ENCODE results near the gene NEK11.

NEK11 gene

GRCh38 chr3:131007782-131008181, 18.9 kb upstream of the NEK11 start:
- Histone ChIP-seq H3K9me3 (ENCODE audit: control insufficient read depth, insufficient read depth, low read length) (no peaks in the 10 kb centered on the region), H3K4me1 (ENCODE audit: control insufficient read depth, insufficient read depth, low read length) (no peaks in the 10 kb centered on the region), H3K4me3 (ENCODE audit: low read depth, low read length) (no peak overlapping the region), H3K27me3 (ENCODE audit: control insufficient read depth, insufficient read depth, low read length) (no peaks in the 10 kb centered on the region), H3K36me3 (ENCODE audit: control insufficient read depth, insufficient read depth, low read length) (peaks cover 35% of the 10 kb centered on the region), H3K27ac (ENCODE audit: low read depth, low read length) (no peak overlapping the region), H3K9ac (ENCODE audit: low read depth, low read length) (no peak overlapping the region)

DNA sequence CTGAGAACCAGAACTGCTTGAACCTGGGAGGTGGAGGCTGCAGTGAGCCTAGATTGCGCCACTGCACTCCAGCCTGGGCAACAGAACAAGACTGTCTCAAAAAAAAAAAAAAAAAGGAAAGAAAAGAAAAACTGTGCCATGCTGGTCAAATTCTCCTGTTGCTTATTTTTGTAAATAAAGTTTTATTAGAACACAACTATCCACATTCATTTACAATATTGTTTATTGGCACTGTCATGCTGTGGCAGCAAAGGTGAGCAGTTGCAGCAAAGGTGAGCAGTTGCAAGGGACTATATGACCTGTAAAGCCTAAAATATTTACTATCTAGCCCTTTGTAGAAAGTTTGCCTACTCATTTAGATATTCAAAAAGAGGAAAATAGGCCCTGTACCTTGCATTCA, 18.4 kb upstream of the NEK11 start:
- peaks cover 32% of the 10 kb centered on the region for H3K36me3 ChIP-seq (ENCODE audit: control insufficient read depth, insufficient read depth, low read length)

DNA sequence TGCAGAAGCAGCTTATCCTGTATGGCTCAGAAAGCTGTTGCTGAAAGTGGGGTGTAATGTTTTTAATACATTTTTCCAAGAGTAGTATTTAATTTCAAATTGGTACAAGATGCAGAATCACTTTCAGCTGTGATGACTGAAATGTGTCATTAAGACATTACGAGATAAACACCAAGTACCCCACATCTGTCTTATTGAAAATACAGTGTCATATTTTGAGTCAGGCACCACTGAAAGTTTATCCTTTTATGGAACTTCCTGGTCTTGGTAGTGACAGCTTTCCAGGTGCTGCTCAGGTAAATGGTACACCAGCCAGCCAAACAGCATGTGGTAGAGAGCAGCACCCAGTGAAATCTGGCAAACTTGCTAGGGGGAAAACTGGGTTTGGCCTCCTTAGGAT, 17.0 kb upstream of the NEK11 start:
- Histone ChIP-seq H3K27ac (ENCODE audit: low read depth, low read length) (no peak overlapping the region), H3K27me3 (ENCODE audit: control insufficient read depth, insufficient read depth, low read length) (no peaks in the 10 kb centered on the region)

More for the DNA sequence above, 18.4 kb upstream of the NEK11 start:
- Histone ChIP-seq H3K27ac (ENCODE audit: low read depth, low read length) (no peak overlapping the region), H3K27me3 (ENCODE audit: control insufficient read depth, insufficient read depth, low read length) (no peaks in the 10 kb centered on the region), H3K9me3 (ENCODE audit: control insufficient read depth, insufficient read depth, low read length) (no peaks in the 10 kb centered on the region), H3K4me1 (ENCODE audit: control insufficient read depth, insufficient read depth, low read length) (no peaks in the 10 kb centered on the region), H3K4me3 (ENCODE audit: low read depth, low read length) (no peak overlapping the region), H3K9ac (ENCODE audit: low read depth, low read length) (no peak overlapping the region)

DNA sequence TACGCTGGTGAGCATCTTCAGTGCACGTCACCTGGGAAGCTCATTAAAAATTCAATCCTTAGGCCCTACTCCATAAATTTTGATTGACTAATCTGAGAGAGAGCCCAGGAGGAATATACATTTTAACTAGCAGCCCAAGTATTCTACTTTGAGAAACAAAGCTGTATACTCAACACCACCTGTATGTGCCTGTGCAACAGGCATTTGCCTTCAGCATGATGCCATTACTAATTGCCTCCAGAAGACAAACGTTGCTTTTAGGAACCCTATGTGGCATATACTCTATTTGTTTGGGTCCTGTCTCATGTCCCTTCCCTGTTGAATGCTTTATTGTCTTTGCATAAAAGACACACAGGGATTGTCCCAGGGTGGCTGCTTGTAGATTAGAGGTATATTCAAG, 7.7 kb upstream of the NEK11 start:
- H3K27ac ChIP-seq (ENCODE audit: low read depth, low read length) = no peak overlapping the region
- H3K4me3 ChIP-seq (ENCODE audit: low read depth, low read length) = no peak overlapping the region
- H3K9ac ChIP-seq (ENCODE audit: low read depth, low read length) = no peak overlapping the region
- H3K36me3 ChIP-seq (ENCODE audit: control insufficient read depth, insufficient read depth, low read length) = peaks cover 41% of the 10 kb centered on the region
- H3K4me1 ChIP-seq (ENCODE audit: control insufficient read depth, insufficient read depth, low read length) = no peaks in the 10 kb centered on the region
- no peaks in the 10 kb centered on the region for H3K9me3 ChIP-seq (ENCODE audit: control insufficient read depth, insufficient read depth, low read length)
- H3K27me3 ChIP-seq (ENCODE audit: control insufficient read depth, insufficient read depth, low read length) = no peaks in the 10 kb centered on the region

More for the DNA sequence above, 17.0 kb upstream of the NEK11 start:
- Histone ChIP-seq H3K9me3 (ENCODE audit: control insufficient read depth, insufficient read depth, low read length) (no peaks in the 10 kb centered on the region), H3K36me3 (ENCODE audit: control insufficient read depth, insufficient read depth, low read length) (peaks cover 40% of the 10 kb centered on the region), H3K9ac (ENCODE audit: low read depth, low read length) (no peak overlapping the region), H3K4me1 (ENCODE audit: control insufficient read depth, insufficient read depth, low read length) (no peaks in the 10 kb centered on the region), H3K4me3 (ENCODE audit: low read depth, low read length) (no peak overlapping the region)

DNA sequence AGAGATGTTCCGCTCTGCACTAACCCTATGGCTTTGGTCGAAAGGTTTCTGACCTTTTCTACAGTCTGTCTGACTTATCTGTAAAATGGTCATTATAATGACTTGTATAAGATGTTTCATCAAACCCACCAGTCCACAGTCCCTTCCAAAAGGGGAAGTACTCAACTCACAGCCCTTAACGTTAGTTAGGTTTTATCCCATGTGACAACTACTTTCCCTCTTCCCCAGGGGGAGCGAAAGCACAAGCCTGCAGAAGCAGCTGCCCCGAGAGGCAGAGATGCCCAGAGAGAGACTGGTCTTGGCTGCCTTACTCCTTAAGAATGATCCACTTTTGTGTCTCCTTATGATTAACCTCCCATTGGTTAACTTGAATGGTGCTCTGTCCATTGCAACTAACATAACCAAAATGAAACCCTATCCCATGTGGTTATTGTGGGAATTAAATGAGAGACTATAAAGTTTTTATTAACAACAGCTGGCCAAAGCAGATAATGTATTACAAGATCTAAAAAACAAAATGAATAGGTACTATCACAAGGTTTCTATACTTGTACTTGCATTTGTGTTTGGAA, 6.5 kb upstream of the NEK11 start:
- no peak overlapping the region for H3K4me3 ChIP-seq (ENCODE audit: low read depth, low read length)

DNA sequence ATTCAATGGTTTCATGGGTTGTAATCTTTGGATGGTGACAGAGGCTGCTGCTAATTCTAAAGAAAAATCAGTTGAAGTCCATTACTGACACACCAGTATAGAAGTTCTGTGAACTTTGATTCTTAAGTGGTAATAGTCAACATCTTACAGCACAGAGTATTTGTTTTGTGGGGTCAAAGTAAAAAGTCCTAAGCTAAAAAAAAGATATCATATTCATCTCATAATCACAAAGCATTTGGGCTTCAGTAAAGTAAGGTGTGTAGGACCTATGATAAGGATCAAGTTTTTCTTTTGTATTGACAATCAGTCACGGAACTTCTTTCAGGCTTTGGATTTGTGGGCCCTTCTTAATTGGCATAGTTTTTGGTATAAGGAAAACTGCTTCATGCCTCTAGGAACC, 1.1 kb upstream of the NEK11 start:
- H3K27ac ChIP-seq (ENCODE audit: low read depth, low read length) = no peak overlapping the region
- peaks cover 11% of the 10 kb centered on the region; the same call in 1 of the 2 replicates for H3K36me3 ChIP-seq (ENCODE audit: control insufficient read depth, insufficient read depth, low read length)
- H3K27me3 ChIP-seq (ENCODE audit: control insufficient read depth, insufficient read depth, low read length) = no peaks in the 10 kb centered on the region
- H3K9me3 ChIP-seq (ENCODE audit: control insufficient read depth, insufficient read depth, low read length) = no peaks in the 10 kb centered on the region
- H3K4me3 ChIP-seq (ENCODE audit: low read depth, low read length) = peak overlapping the region; percentile 90
- H3K9ac ChIP-seq (ENCODE audit: low read depth, low read length) = no peak overlapping the region
- H3K4me1 ChIP-seq (ENCODE audit: control insufficient read depth, insufficient read depth, low read length) = 0 out of 2 replicates have a peak, but pooled peaks cover 3% of the 10 kb centered on the region

More for the DNA sequence above, 6.5 kb upstream of the NEK11 start:
- no peaks in the 10 kb centered on the region for H3K27me3 ChIP-seq (ENCODE audit: control insufficient read depth, insufficient read depth, low read length)
- no peaks in the 10 kb centered on the region for H3K9me3 ChIP-seq (ENCODE audit: control insufficient read depth, insufficient read depth, low read length)
- H3K27ac ChIP-seq (ENCODE audit: low read depth, low read length) = no peak overlapping the region
- H3K4me1 ChIP-seq (ENCODE audit: control insufficient read depth, insufficient read depth, low read length) = no peaks in the 10 kb centered on the region
- H3K36me3 ChIP-seq (ENCODE audit: control insufficient read depth, insufficient read depth, low read length) = peaks cover 38% of the 10 kb centered on the region
- H3K9ac ChIP-seq (ENCODE audit: low read depth, low read length) = no peak overlapping the region

GRCh38 chr3:131028844-131029243, 2.2 kb downstream of the NEK11 start:
- Histone ChIP-seq H3K36me3 (ENCODE audit: control insufficient read depth, insufficient read depth, low read length) (peaks cover 11% of the 10 kb centered on the region; the same call in 1 of the 2 replicates), H3K4me3 (ENCODE audit: low read depth, low read length) (no peak overlapping the region), H3K9me3 (ENCODE audit: control insufficient read depth, insufficient read depth, low read length) (no peaks in the 10 kb centered on the region), H3K9ac (ENCODE audit: low read depth, low read length) (no peak overlapping the region), H3K27me3 (ENCODE audit: control insufficient read depth, insufficient read depth, low read length) (no peaks in the 10 kb centered on the region), H3K27ac (ENCODE audit: low read depth, low read length) (no peak overlapping the region), H3K4me1 (ENCODE audit: control insufficient read depth, insufficient read depth, low read length) (0 out of 2 replicates have a peak, but pooled peaks cover 3% of the 10 kb centered on the region)

DNA sequence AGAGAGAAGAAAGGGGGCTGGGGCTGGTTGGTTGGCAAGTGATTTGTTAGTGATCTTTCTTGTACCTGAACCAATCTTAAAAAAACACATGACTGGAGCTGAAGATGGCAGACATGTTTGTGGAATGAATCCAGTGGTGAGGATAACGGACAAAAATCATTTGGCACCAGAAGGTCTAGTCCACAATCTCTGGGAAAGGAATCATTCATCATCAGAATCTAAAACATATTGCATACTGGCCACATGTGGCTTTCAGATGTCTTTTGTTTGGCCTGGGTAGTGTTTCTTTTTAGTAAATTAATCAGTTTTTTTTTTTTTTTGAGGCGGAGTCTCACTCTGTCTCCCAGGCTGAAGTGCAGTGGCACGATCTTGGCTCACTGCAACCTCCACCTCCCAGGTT, 5.0 kb downstream of the NEK11 start:
- H3K4me1 ChIP-seq (ENCODE audit: control insufficient read depth, insufficient read depth, low read length) = 0 out of 2 replicates have a peak, but pooled peaks cover 3% of the 10 kb centered on the region
- no peaks in the 10 kb centered on the region for H3K9me3 ChIP-seq (ENCODE audit: control insufficient read depth, insufficient read depth, low read length)
- H3K36me3 ChIP-seq (ENCODE audit: control insufficient read depth, insufficient read depth, low read length) = no peaks in the 10 kb centered on the region
- no peak overlapping the region for H3K4me3 ChIP-seq (ENCODE audit: low read depth, low read length)
- H3K27me3 ChIP-seq (ENCODE audit: control insufficient read depth, insufficient read depth, low read length) = no peaks in the 10 kb centered on the region
- no peak overlapping the region for H3K9ac ChIP-seq (ENCODE audit: low read depth, low read length)
- no peak overlapping the region for H3K27ac ChIP-seq (ENCODE audit: low read depth, low read length)

GRCh38 chr3:131033480-131034080, 6.9 kb downstream of the NEK11 start:
- Histone ChIP-seq H3K36me3 (ENCODE audit: control insufficient read depth, insufficient read depth, low read length) (no peaks in the 10 kb centered on the region), H3K4me1 (ENCODE audit: control insufficient read depth, insufficient read depth, low read length) (no peaks in the 10 kb centered on the region), H3K9me3 (ENCODE audit: control insufficient read depth, insufficient read depth, low read length) (no peaks in the 10 kb centered on the region), H3K27ac (ENCODE audit: low read depth, low read length) (no peak overlapping the region), H3K27me3 (ENCODE audit: control insufficient read depth, insufficient read depth, low read length) (no peaks in the 10 kb centered on the region), H3K9ac (ENCODE audit: low read depth, low read length) (no peak overlapping the region), H3K4me3 (ENCODE audit: low read depth, low read length) (no peak overlapping the region)

DNA sequence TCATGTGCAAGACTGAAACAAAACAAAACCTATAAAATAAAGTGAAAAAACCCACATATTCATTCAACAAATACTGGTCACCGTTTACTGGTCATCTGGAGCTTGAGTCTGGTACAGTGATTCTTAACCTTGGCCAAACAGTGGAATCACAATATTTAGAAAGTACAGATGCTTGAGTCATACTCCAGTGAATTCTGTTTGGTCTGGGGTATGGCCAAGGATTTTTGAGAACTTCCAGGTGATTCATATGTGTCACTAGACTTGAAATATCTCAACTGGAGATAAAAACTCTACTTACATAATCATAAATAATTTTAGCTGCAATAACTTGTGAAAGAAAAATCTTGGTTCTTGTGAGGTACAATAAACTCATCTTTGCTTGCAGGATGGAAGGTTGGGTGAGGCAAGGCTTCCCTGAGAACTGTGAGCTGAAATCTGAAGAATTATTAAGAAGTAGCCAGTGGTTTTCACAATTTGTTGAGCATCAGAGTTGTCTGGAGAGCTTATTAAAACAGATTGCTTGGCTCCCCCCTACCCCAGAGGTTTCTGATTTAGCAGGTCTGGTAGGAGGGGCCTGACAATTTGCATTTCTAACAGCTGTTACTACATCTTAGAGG, 9.6 kb downstream of the NEK11 start:
- Histone ChIP-seq H3K27ac (ENCODE audit: low read depth, low read length) (no peak overlapping the region), H3K27me3 (ENCODE audit: control insufficient read depth, insufficient read depth, low read length) (no peaks in the 10 kb centered on the region), H3K36me3 (ENCODE audit: control insufficient read depth, insufficient read depth, low read length) (no peaks in the 10 kb centered on the region), H3K9ac (ENCODE audit: low read depth, low read length) (no peak overlapping the region), H3K9me3 (ENCODE audit: control insufficient read depth, insufficient read depth, low read length) (no peaks in the 10 kb centered on the region), H3K4me1 (ENCODE audit: control insufficient read depth, insufficient read depth, low read length) (no peaks in the 10 kb centered on the region), H3K4me3 (ENCODE audit: low read depth, low read length) (no peak overlapping the region)

DNA sequence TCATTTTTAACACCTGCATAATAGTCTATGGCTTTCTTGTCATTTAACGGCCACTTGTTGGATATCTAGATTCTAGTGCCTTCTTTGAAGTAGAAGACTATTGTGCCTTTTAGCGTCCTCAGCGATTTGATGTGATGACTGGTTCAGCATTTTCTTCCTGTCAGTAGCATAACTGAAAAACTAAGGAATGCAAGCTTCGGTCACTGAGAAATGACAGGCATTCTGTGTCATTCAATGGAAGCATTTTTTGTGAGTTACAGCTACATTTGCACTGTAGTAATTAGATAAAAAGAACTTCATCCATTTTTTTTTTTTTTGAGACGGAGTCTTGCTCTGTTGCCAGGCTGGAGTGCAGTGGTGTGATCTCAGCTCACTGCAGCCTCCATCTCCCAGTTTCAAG, 10.3 kb downstream of the NEK11 start:
- Histone ChIP-seq H3K4me3 (ENCODE audit: low read depth, low read length) (no peak overlapping the region), H3K36me3 (ENCODE audit: control insufficient read depth, insufficient read depth, low read length) (no peaks in the 10 kb centered on the region), H3K9me3 (ENCODE audit: control insufficient read depth, insufficient read depth, low read length) (no peaks in the 10 kb centered on the region), H3K9ac (ENCODE audit: low read depth, low read length) (no peak overlapping the region), H3K4me1 (ENCODE audit: control insufficient read depth, insufficient read depth, low read length) (no peaks in the 10 kb centered on the region), H3K27ac (ENCODE audit: low read depth, low read length) (no peak overlapping the region), H3K27me3 (ENCODE audit: control insufficient read depth, insufficient read depth, low read length) (no peaks in the 10 kb centered on the region)

All from HUES48 (cell line).